SK-N-SH (cell line): ENCODE results near the gene SAMM50.

Source experiments
- CTCF ChIP-seq: fragments of 200-600 bp; sonication (generic); IDR thresholded peaks from 2 replicates; pipeline ENCODE4 v1.6.1; 2017; ENCODE audit warnings: antibody characterized with exemption, mild to moderate bottlenecking, moderate library complexity
- EZH2phosphoT487 ChIP-seq: fragments of 200-600 bp; sonication (generic); IDR thresholded peaks from 2 replicates; pipeline ENCODE4 v1.6.1; 2017; ENCODE audit warnings: low read depth, mixed run types, mild to moderate bottlenecking, antibody characterized with exemption, moderate library complexity, borderline replicate concordance
- MXI1 ChIP-seq: IDR thresholded peaks from 2 replicates; pipeline ENCODE4 v1.6.1; 2012; ENCODE audit warnings: mild to moderate bottlenecking, low read depth, low read length, improper control_type of control experiment
- POLR2AphosphoS5 ChIP-seq: IDR thresholded peaks from 2 replicates; pipeline ENCODE4 v1.6.1; 2012; ENCODE audit warnings: low read depth, low read length
- RAD21 ChIP-seq: IDR thresholded peaks from 2 replicates; pipeline ENCODE4 v1.6.1; 2012; ENCODE audit warnings: mild to moderate bottlenecking, low read length
- RXRA ChIP-seq: IDR thresholded peaks from 2 replicates; pipeline ENCODE4 v1.4.0; 2012; ENCODE audit warnings: low read depth, mild to moderate bottlenecking, borderline replicate concordance
- TAF1 ChIP-seq: IDR thresholded peaks from 2 replicates; pipeline ENCODE4 v1.6.1; 2012; ENCODE audit warnings: low read depth, mild to moderate bottlenecking, low read length, moderate library complexity, borderline replicate concordance
- TEAD4 ChIP-seq: IDR thresholded peaks from 2 replicates; pipeline ENCODE4 v1.4.0; 2012; ENCODE audit warnings: mild to moderate bottlenecking, borderline replicate concordance; ENCODE audit not compliant: insufficient read depth
- YY1 ChIP-seq: IDR thresholded peaks from 2 replicates; pipeline ENCODE4 v1.4.0; 2012; ENCODE audit warnings: low read depth, mild to moderate bottlenecking
- ZBTB33 ChIP-seq: IDR thresholded peaks from 2 replicates; pipeline ENCODE4 v1.4.0; 2012; ENCODE audit warnings: low read depth, borderline replicate concordance

- no peak for TF ChIP-seq ZBTB33
- TF ChIP-seq POLR2AphosphoS5 = no peak
- TF ChIP-seq TEAD4 = no peak
- no peak for TF ChIP-seq RXRA
- TF ChIP-seq TAF1 = no peak
- no peak for TF ChIP-seq CTCF
- no peak for TF ChIP-seq YY1
- no peak for TF ChIP-seq MXI1
- TF ChIP-seq EZH2phosphoT487 = no peak
- no peak for TF ChIP-seq RAD21
Measured at GRCh38 chr22:43953988-43954785, 1.1 kb upstream of the SAMM50 start.
